ENCODE results near the gene GPR15LG.

Gene GPR15LG

DNA sequence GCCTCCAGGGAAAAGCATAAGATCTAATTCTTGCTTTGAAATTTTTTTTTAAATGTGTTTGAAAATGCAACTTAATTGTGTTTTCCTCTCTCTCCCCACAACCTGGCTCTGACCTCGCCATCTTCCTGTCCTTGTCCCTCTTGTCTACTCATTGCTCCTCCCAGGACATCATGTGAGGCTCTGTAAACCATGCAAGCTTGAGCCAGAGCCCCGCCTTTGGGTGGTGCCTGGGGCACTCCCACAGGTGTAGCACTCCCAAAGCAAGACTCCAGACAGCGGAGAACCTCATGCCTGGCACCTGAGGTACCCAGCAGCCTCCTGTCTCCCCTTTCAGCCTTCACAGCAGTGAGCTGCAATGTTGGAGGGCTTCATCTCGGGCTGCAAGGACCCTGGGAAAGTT is 10.9 kb downstream of the GPR15LG start:
- DNase-seq = no peak
- in situ Hi-C loops (cut with HindIII; ENCODE audit: low pct_ligation_motif_present, low pct_unique_long_range_greater_than_20kb, low sequenced_read_pairs) = no loop called here

DNA sequence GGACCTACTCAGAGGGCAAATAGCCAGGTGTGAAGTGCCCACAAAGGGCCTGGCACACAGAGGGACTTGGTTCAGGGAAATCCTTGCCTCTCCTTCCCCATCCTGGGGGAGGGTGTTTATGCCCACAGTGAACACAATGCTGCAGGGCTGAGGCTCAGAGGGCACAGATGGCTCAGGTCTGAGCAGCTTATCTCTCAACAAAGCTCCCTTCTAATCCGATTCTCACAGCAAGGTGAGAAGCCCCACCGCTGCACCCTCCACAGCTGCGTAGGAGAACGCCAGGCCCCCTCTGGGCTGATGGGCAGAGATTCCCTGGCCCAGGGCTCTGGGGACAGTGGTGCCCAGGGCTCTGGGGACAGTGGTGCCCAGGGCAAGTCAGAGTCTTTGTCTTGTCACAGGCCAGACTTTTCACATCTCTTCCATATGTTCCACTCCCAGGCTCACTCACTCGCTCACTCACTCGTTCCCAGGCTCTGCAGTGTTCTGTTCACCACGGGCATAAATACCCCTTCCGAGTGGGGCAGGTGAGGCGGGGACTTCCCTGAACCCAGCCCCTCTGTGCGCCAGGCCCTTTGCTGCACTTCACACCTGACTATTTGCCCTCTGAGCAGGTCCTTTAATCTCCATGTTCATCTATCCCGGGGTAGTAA is 12.1 kb downstream of the GPR15LG start:
- DNase-seq = no peak
- in situ Hi-C loops (cut with HindIII; ENCODE audit: low pct_ligation_motif_present, low pct_unique_long_range_greater_than_20kb, low sequenced_read_pairs) = no loop called here

GRCh38 chr10:84188815-84189214 is 15.2 kb downstream of the GPR15LG start:
- in situ Hi-C loops (cut with HindIII; ENCODE audit: low pct_ligation_motif_present, low pct_unique_long_range_greater_than_20kb, low sequenced_read_pairs) = no loop called here
- no peak for DNase-seq

DNA sequence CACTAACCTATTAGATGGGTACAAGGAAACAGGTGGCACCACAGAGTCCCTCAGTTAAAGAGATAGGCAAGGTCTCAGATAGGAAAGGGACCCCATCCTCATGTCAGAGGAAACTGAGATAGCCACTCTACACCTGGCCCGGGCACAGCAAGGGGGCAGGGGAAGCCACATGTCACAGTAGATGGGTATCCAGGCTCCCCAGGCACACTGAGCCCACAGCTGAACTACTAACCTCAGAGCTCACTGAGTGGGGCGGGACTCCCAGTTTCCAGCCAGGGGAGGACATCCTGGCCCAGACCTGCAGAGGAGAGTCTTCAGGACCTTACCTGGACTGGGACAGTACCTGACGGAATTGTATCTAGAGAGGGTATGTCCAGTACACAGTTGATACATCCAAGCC is 17.0 kb downstream of the GPR15LG start:
- in situ Hi-C loops (cut with HindIII; ENCODE audit: low pct_ligation_motif_present, low pct_unique_long_range_greater_than_20kb, low sequenced_read_pairs) = no loop called here
- no peak for DNase-seq

GRCh38 chr10:84191106-84191505 is 17.5 kb downstream of the GPR15LG start:
- DNase-seq = no peak
- in situ Hi-C loops (cut with HindIII; ENCODE audit: low pct_ligation_motif_present, low pct_unique_long_range_greater_than_20kb, low sequenced_read_pairs) = no loop called here

- no peak for DNase-seq
- in situ Hi-C loops (cut with HindIII; ENCODE audit: low pct_ligation_motif_present, low pct_unique_long_range_greater_than_20kb, low sequenced_read_pairs) = no loop called here
Measured at GRCh38 chr10:84193327-84193726, 19.7 kb downstream of the GPR15LG start.

DNA sequence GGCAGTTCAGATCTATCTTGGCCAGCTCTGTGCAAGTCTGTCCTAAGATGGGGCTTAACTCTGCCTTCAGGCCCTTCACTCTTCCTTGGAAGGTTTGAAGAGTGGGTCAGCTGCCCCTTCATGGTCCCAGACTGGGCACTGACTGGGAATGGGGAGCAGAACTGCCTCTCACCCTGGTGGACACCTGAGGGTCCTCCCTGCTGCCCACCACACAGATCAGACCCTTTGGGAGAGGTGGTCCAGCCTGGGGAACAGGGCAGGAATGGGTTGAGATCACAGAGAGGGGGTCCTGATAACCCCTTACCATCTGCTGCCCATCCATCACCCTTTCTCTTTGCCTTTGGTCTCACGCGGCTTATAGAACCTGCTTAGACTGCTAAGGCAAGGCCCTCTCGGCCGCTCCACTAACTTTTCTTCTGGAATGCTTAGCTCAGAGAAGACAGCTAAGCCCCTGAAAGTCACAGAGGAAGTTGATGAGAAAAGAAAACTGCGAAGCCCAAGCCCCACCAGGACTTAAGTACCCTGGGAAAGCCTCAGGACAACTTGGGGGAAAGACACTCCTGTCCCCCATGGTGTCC is 20.3 kb downstream of the GPR15LG start:
- DNase-seq = no peak
- in situ Hi-C loops (cut with HindIII; ENCODE audit: low pct_ligation_motif_present, low pct_unique_long_range_greater_than_20kb, low sequenced_read_pairs) = no loop called here

DNA sequence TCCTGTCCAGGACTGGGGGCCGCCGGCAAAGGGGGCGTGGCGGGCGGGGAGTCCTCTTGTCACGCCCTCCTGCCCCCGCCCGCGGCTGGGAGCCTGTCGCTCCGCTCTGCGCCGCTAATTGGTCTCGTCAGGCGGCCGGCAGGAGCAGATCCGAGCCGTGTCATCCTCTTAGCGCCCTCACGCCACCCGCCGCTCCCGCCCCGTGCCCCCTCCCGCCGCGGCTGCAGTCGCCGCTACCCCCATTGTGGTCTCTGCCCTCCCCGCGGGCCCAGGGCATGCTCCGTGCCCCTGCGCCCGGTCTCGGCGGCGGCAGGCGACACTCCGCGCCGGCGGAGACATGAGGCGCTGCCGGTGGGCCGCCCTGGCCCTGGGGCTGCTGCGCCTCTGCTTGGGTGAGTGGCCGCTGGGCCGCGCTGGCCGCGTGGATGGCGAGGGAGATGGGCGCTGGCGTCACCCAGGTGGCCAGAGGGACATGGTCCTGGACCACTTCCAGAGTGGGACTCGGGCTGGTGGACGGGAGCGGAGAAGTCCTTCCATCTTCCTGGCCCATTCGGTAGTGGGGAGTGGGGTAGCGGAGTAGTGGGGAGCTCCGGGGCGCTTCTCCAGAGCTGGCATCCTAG is 20.9 kb downstream of the GPR15LG start, which contains the start of gene CDHR1:
Gene CDHR1, plus strand, starts transcription at position 114 of the 620 bp plus-strand sequence. Its CDS starts 224 bp downstream, at position 338.
- in situ Hi-C loops (cut with HindIII; ENCODE audit: low pct_ligation_motif_present, low pct_unique_long_range_greater_than_20kb, low sequenced_read_pairs) = no loop called here
- DNase-seq = peak; percentile 37

DNA sequence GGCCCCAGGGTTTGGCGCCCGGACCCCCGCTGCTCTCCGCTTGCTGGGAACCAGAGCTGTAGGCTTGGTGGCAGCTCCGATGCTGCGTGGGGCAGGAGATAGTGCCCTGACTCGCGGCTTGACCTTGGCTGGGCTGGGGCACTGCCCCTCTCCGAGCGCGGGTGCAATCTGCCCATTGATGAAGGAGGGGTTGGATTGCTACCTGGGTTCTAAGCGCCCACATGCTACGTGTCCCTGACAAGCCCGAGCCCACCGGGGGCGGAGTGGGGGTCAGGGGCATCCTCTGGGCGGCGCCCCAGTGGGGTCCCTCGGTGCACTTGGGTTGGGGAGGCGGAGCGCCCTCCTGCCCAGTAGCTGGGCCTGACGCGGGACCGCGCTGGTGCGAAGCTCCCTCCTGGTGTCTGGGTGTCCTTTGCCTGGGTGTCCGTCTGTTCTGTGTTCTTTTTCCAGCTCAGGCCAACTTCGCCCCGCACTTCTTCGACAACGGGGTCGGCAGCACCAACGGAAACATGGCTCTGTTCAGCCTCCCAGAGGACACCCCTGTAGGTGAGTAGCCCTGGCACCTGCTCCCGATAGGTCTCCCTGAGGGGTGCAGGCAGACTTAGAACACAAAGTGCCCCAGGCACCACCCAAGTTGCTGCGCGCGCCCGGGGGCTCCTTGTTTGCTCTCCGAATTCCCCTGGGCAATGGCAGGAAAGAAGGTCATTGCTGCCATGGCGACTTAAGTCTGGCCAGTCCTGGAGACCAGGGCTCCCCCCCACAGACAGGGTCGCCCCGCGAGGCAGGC is 21.6 kb downstream of the GPR15LG start:
- in situ Hi-C loops (cut with HindIII; ENCODE audit: low pct_ligation_motif_present, low pct_unique_long_range_greater_than_20kb, low sequenced_read_pairs) = no loop called here
- no peak for DNase-seq

- DNase-seq = no peak
- in situ Hi-C loops (cut with HindIII; ENCODE audit: low pct_ligation_motif_present, low pct_unique_long_range_greater_than_20kb, low sequenced_read_pairs) = no loop called here
Measured at GRCh38 chr10:84196083-84196482, 22.5 kb downstream of the GPR15LG start.

- in situ Hi-C loops (cut with HindIII; ENCODE audit: low pct_ligation_motif_present, low pct_unique_long_range_greater_than_20kb, low sequenced_read_pairs) = no loop called here
- no peak for DNase-seq
Measured at GRCh38 chr10:84196941-84197340, 23.3 kb downstream of the GPR15LG start.

DNA sequence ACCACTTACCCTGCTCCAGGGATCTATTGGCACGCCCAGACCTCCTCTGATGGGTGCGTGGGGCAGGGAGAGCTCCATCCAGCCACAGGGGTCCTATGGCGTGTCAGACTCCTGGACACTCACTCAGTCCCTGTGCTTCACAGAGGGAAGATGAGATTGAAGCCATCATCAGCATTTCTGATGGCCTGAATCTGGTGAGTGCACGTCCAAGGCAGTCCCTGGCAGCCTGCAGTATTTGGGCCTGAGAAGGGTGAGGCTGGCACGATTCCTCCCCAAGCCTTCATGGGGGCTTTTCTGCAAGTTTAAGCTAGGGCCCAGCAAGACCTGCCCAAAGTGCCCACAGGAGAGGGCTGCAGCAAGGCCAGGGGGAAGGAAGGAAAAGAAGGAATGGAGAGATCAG is 24.0 kb downstream of the GPR15LG start:
- in situ Hi-C loops (cut with HindIII; ENCODE audit: low pct_ligation_motif_present, low pct_unique_long_range_greater_than_20kb, low sequenced_read_pairs) = no loop called here
- DNase-seq = no peak

GRCh38 chr10:84198206-84198915 is 24.8 kb downstream of the GPR15LG start:
- no peak for DNase-seq
- in situ Hi-C loops (cut with HindIII; ENCODE audit: low pct_ligation_motif_present, low pct_unique_long_range_greater_than_20kb, low sequenced_read_pairs) = no loop called here

- DNase-seq = no peak
- in situ Hi-C loops (cut with HindIII; ENCODE audit: low pct_ligation_motif_present, low pct_unique_long_range_greater_than_20kb, low sequenced_read_pairs) = no loop called here
Measured at GRCh38 chr10:84200537-84201243, 27.1 kb downstream of the GPR15LG start.

- in situ Hi-C loops (cut with HindIII; ENCODE audit: low pct_ligation_motif_present, low pct_unique_long_range_greater_than_20kb, low sequenced_read_pairs) = no loop called here
- DNase-seq = no peak
Measured at GRCh38 chr10:84201244-84201606, 27.6 kb downstream of the GPR15LG start.

DNA sequence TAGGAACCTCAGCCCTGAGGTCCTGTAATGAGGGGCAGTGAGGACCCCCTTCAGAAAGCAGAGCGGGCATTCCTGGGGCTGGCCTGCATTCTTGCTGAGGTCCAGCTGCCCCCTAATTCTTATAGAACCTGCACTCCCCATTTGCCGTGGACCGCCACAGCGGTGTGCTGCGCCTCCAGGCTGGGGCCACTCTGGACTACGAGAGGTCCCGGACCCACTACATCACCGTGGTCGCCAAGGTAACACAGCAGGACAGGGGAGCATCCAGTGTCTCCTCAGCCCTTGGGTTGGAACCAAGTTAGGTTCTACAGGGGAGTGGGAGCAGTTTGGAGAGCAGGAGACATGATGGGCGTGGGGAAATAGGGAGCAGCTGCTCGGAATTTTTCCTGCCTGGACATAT is 28.1 kb downstream of the GPR15LG start:
- DNase-seq = no peak
- in situ Hi-C loops (cut with HindIII; ENCODE audit: low pct_ligation_motif_present, low pct_unique_long_range_greater_than_20kb, low sequenced_read_pairs) = no loop called here

- in situ Hi-C loops (cut with HindIII; ENCODE audit: low pct_ligation_motif_present, low pct_unique_long_range_greater_than_20kb, low sequenced_read_pairs) = no loop called here
- DNase-seq = no peak
Measured at GRCh38 chr10:84202349-84202748, 28.7 kb downstream of the GPR15LG start.

DNA sequence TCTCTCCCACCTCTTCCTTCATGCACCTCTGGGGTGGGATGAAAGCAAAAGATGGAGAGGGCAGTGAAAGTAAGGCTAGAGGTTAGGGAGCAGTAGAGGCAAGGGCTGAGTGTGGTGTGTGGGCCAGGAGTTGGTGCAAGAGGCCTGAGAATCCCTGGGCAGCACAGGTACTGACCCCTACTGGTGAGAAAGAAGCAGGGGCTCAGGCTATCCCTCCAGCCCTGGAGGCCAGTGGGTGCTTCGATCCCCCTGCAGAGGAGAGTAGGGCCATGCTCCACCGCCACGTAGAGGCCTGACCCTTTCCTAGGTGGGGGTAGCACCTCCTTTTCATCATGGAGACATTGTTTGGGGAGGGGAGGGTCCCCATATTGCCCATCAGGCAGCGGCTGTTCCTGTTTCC is 30.5 kb downstream of the GPR15LG start:
- in situ Hi-C loops (cut with HindIII; ENCODE audit: low pct_ligation_motif_present, low pct_unique_long_range_greater_than_20kb, low sequenced_read_pairs) = no loop called here
- DNase-seq = peak; percentile 54
